Small intestine (tissue), 7 donors: ENCODE results near the gene SLC2A9. TPM values are rescaled to one million over a fixed set of nuclear protein-coding genes. Genes with fewer than 3 reads are reported as not detected.

Experiments
- DNase-seq, 2 donors: peaks; one replicate each; pipeline versions ENCODE4 v3.0.0 to v3.0.0-alpha.2; 2013
- FAIRE-seq: peaks from 2 replicates; lab custom pipeline; 2012; peaks lifted over from hg19 to GRCh38; lab: Jason Lieb, UNC
- H3K27ac ChIP-seq, 3 donors: one replicate each; pipeline ENCODE4 v1.5.1; 2013; ENCODE audit warnings: low read length in 2 of 3, mild to moderate bottlenecking in 2 of 3, control low read depth in 1 of 3, inconsistent platforms in 1 of 3, low read depth in 1 of 3, moderate library complexity in 1 of 3
- H3K27me3 ChIP-seq, 3 donors: one replicate each; pipeline ENCODE4 v1.6.1; 2013; ENCODE audit warnings: low read length in 3 of 3, inconsistent platforms in 1 of 3; ENCODE audit not compliant: control insufficient read depth in 3 of 3, insufficient read depth in 3 of 3
- H3K36me3 ChIP-seq, 3 donors: one replicate each; pipeline ENCODE4 v1.6.1; 2013; ENCODE audit warnings: low read length in 3 of 3, inconsistent platforms in 1 of 3, low read depth in 1 of 3, mild to moderate bottlenecking in 1 of 3, moderate library complexity in 1 of 3; ENCODE audit not compliant: control insufficient read depth in 3 of 3, insufficient read depth in 2 of 3
- H3K4me1 ChIP-seq, 3 donors: one replicate each; pipeline ENCODE4 v1.6.1; 2013; ENCODE audit warnings: low read length in 2 of 3, inconsistent platforms in 1 of 3, low read depth in 1 of 3, mild to moderate bottlenecking in 1 of 3, moderate library complexity in 1 of 3; ENCODE audit not compliant: control insufficient read depth in 3 of 3, insufficient read depth in 2 of 3
- H3K4me3 ChIP-seq, 3 donors: one replicate each; pipeline ENCODE4 v1.5.1; 2013; ENCODE audit warnings: low read length in 3 of 3, control low read depth in 1 of 3, inconsistent platforms in 1 of 3, low read depth in 1 of 3, mild to moderate bottlenecking in 1 of 3, moderate library complexity in 1 of 3
- H3K9me3 ChIP-seq, 2 donors: one replicate each; pipeline ENCODE4 v1.6.1; 2013; ENCODE audit warnings: low read depth in 1 of 2, low read length in 1 of 2; ENCODE audit not compliant: control insufficient read depth in 2 of 2, insufficient read depth in 1 of 2
- WGBS, 3 donors: extraction: QIAGEN DNeasy Blood & Tissue Kit; methylation state at CpG; one replicate each; pipeline ENCODE4 v1.1.7; 2013; 5-methylcytosine and 5-hydroxymethylcytosine counted together
- polyA plus RNA-seq, 4 donors: library from polyadenylated mRNA; stranded (reverse) in 3 of 4; unstranded in 1 of 4; fragments of 200-250 nt in 3 of 4; fragments of 120-200 nt in 1 of 4; gene quantifications; one replicate each; pipeline versions ENCODE4 v1.2.1 to v1.2.3, GENCODE V29; 2013
- donor health status: healthy with polysubstance abuse.
- donor health status: control.
- donor health status: control.
- donor health status: Bipolar disorder and iron deficiency.
- donor health status: healthy.

SLC2A9 gene
- polyA plus RNA-seq, 4 donors: 7.4 to 34.4 (median 12.3) TPM

- Histone ChIP-seq H3K9me3 (no peaks in the 10 kb centered on the region), H3K36me3 (peaks cover 0 to 13% (median 0%) of the 10 kb centered on the region in 3 donors), H3K27me3 (no peaks in the 10 kb centered on the region), H3K4me1 (peaks cover 0 to 29% (median 0%) of the 10 kb centered on the region in 3 donors), H3K4me3 (peak overlapping the region in 2 of 3 donors; percentile 63 to 66), H3K27ac (peak overlapping the region; percentile 84 to 91 (median 88))
- FAIRE-seq (no peak), DNase-seq (no peak)
- WGBS, 3 donors: 54 to 77% (median 57%) methylated on average over 6 of the region's 6 CpGs
Observed at GRCh38 chr4:10020106-10020505, 1.2 kb downstream of the SLC2A9 start.

GRCh38 chr4:10019521-10020051 lies 1.7 kb downstream of the SLC2A9 start:
- Histone ChIP-seq H3K9me3 (no peaks in the 10 kb centered on the region), H3K36me3 (peaks cover 0 to 16% (median 0%) of the 10 kb centered on the region in 3 donors), H3K27ac (peak overlapping the region; percentile 84 to 91 (median 85)), H3K4me3 (peak overlapping the region in 2 of 3 donors; percentile 38 to 43), H3K27me3 (no peaks in the 10 kb centered on the region), H3K4me1 (peaks cover 0 to 29% (median 0%) of the 10 kb centered on the region in 3 donors)
- WGBS, 3 donors: 46 to 62% (median 54%) methylated on average over 9 of the region's 9 CpGs
- DNase-seq: no peak
- no peak for FAIRE-seq

GRCh38 chr4:10018818-10019461 lies 2.4 kb downstream of the SLC2A9 start:
- Histone ChIP-seq H3K4me3 (peak overlapping the region; percentile 9 to 43 (median 38)), H3K27me3 (no peaks in the 10 kb centered on the region)
- no peak for FAIRE-seq

GRCh38 chr4:10017037-10017893 lies 4.0 kb downstream of the SLC2A9 start:
- Histone ChIP-seq H3K4me3 (no peak overlapping the region), H3K36me3 (peaks cover 0 to 33% (median 0%) of the 10 kb centered on the region in 3 donors), H3K9me3 (no peaks in the 10 kb centered on the region), H3K27ac (peak overlapping the region in 1 of 3 donors; percentile 4), H3K27me3 (no peaks in the 10 kb centered on the region), H3K4me1 (peaks cover 0 to 31% (median 0%) of the 10 kb centered on the region in 3 donors)
- 79 to 87% (median 84%) methylated on average over 11 of the region's 11 CpGs for WGBS, 3 donors
- DNase-seq: peak; percentile 61 to 66
- FAIRE-seq: no peak

More at GRCh38 chr4:10018818-10019461, 2.4 kb downstream of the SLC2A9 start:
- WGBS, 3 donors: 1 to 7% (median 3%) methylated on average over 47 to 52 of the region's 52 CpGs
- H3K4me1 ChIP-seq: peaks cover 0 to 29% (median 0%) of the 10 kb centered on the region in 3 donors
- H3K9me3 ChIP-seq: no peaks in the 10 kb centered on the region
- H3K27ac ChIP-seq: peak overlapping the region; percentile 84 to 91 (median 85)
- peak; percentile 93 to 98 for DNase-seq
- H3K36me3 ChIP-seq: peaks cover 0 to 21% (median 0%) of the 10 kb centered on the region in 3 donors

- FAIRE-seq (no peak), DNase-seq (no peak)
- Histone ChIP-seq H3K27ac (no peak overlapping the region), H3K27me3 (no peaks in the 10 kb centered on the region), H3K4me3 (no peak overlapping the region), H3K9me3 (no peaks in the 10 kb centered on the region), H3K4me1 (peaks cover 0 to 28% (median 0%) of the 10 kb centered on the region in 3 donors), H3K36me3 (peaks cover 0 to 33% (median 0%) of the 10 kb centered on the region in 3 donors)
- WGBS, 3 donors: 72 to 80% (median 79%) methylated on average over 6 of the region's 6 CpGs
Observed at GRCh38 chr4:10016169-10016568, 5.1 kb downstream of the SLC2A9 start.

GRCh38 chr4:10015140-10015753 lies 6.0 kb downstream of the SLC2A9 start:
- FAIRE-seq (no peak), DNase-seq (peak; percentile 59 to 67)
- Histone ChIP-seq H3K27me3 (no peaks in the 10 kb centered on the region), H3K36me3 (peaks cover 0 to 43% (median 0%) of the 10 kb centered on the region in 3 donors), H3K4me3 (no peak overlapping the region), H3K27ac (no peak overlapping the region), H3K4me1 (peaks cover 0 to 19% (median 0%) of the 10 kb centered on the region in 3 donors), H3K9me3 (no peaks in the 10 kb centered on the region)
- 53 to 56% (median 55%) methylated on average over 7 of the region's 7 CpGs for WGBS, 3 donors

GRCh38 chr4:10013722-10014121 lies 7.6 kb downstream of the SLC2A9 start:
- Histone ChIP-seq H3K4me1 (peaks cover 0 to 8% (median 0%) of the 10 kb centered on the region in 3 donors), H3K27ac (no peak overlapping the region), H3K27me3 (no peaks in the 10 kb centered on the region), H3K9me3 (no peaks in the 10 kb centered on the region), H3K4me3 (no peak overlapping the region), H3K36me3 (peaks cover 0 to 45% (median 0%) of the 10 kb centered on the region in 3 donors)
- FAIRE-seq (no peak), DNase-seq (peak; percentile 59 to 80)
- 32 to 69% (median 32%) methylated on average over 6 of the region's 6 CpGs for WGBS, 3 donors
